22Rv1 (cell line): ENCODE results near the gene MOSPD3.

Experiments used
- CTCF ChIP-seq: fragments of 450-650 bp; IDR thresholded peaks from 2 replicates; pipeline ENCODE4 v1.5.1; 2017; ENCODE audit warnings: mild to moderate bottlenecking
- ZFX ChIP-seq: fragments of 450-650 bp; IDR thresholded peaks from 2 replicates; pipeline ENCODE4 v1.6.1; 2017; ENCODE audit warnings: antibody characterized with exemption, borderline replicate concordance

- TF ChIP-seq CTCF (no peak), ZFX (no peak)
Observed at GRCh38 chr7:100611983-100612729, at the start of gene MOSPD3.
